IPS-15b (cell line): ENCODE results near the gene MOK.

Experiments
- H3K27me3 ChIP-seq: one replicate; pipeline ENCODE4 v1.6.1; 2013; ENCODE audit warnings: low read length; ENCODE audit not compliant: control insufficient read depth, insufficient read depth
- H3K36me3 ChIP-seq: one replicate; pipeline ENCODE4 v1.6.1; 2013; ENCODE audit warnings: low read length; ENCODE audit not compliant: control insufficient read depth, insufficient read depth
- H3K4me1 ChIP-seq: one replicate; pipeline ENCODE4 v1.6.1; 2013; ENCODE audit warnings: mild to moderate bottlenecking, low read length; ENCODE audit not compliant: control insufficient read depth, insufficient read depth
- H3K4me3 ChIP-seq: one replicate; pipeline ENCODE4 v1.5.1; 2013; ENCODE audit warnings: low read depth, low read length
- H3K9ac ChIP-seq: one replicate; pipeline ENCODE4 v1.6.1; 2013; ENCODE audit warnings: low read depth, mild to moderate bottlenecking, low read length
- H3K9me3 ChIP-seq: one replicate; pipeline ENCODE4 v1.6.1; 2013; ENCODE audit warnings: mild to moderate bottlenecking, low read length; ENCODE audit not compliant: control insufficient read depth, insufficient read depth

Gene MOK

GRCh38 chr14:102192840-102193502 lies 112.0 kb downstream of the MOK start:
- no peaks in the 10 kb centered on the region for H3K9me3 ChIP-seq
- H3K4me3 ChIP-seq = no peak overlapping the region

GRCh38 chr14:102189874-102190273 lies 115.1 kb downstream of the MOK start:
- peaks cover 6% of the 10 kb centered on the region for H3K4me1 ChIP-seq
- no peaks in the 10 kb centered on the region for H3K27me3 ChIP-seq
- no peaks in the 10 kb centered on the region for H3K36me3 ChIP-seq
- no peak overlapping the region for H3K4me3 ChIP-seq
- H3K9me3 ChIP-seq = no peaks in the 10 kb centered on the region
- no peak overlapping the region for H3K9ac ChIP-seq

More at GRCh38 chr14:102192840-102193502, 112.0 kb downstream of the MOK start:
- Histone ChIP-seq H3K27me3 (no peaks in the 10 kb centered on the region), H3K36me3 (no peaks in the 10 kb centered on the region), H3K4me1 (peaks cover 4% of the 10 kb centered on the region), H3K9ac (no peak overlapping the region)

DNA sequence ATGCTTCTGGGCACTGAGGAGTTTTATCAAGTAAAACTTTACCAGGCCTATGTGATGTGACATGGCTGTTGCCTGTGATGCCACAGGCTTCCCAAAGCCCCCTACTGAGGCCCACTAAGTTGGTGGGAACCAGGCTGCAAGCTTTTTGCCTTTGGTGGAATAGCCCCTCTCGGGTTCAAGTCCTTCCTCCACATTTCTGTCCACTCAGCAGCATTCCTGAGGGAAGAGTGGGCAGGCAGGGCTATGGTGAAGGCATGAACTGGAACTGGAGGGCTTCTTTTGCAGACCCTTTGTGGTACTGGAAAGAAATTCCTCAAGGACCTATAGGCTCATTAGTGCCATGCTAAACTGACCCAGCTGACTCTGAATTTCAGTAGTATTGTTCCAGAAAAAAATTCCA lies 116.8 kb downstream of the MOK start:
- no peaks in the 10 kb centered on the region for H3K36me3 ChIP-seq
- no peaks in the 10 kb centered on the region for H3K9me3 ChIP-seq
- H3K4me1 ChIP-seq = peaks cover 2% of the 10 kb centered on the region
- H3K4me3 ChIP-seq = no peak overlapping the region
- no peak overlapping the region for H3K9ac ChIP-seq
- no peaks in the 10 kb centered on the region for H3K27me3 ChIP-seq

- H3K9ac ChIP-seq = no peak overlapping the region
- H3K9me3 ChIP-seq = no peaks in the 10 kb centered on the region
- H3K4me3 ChIP-seq = no peak overlapping the region
- no peaks in the 10 kb centered on the region for H3K27me3 ChIP-seq
- peaks cover 6% of the 10 kb centered on the region for H3K4me1 ChIP-seq
- H3K36me3 ChIP-seq = no peaks in the 10 kb centered on the region
Measured at GRCh38 chr14:102187568-102188001, 117.4 kb downstream of the MOK start.

GRCh38 chr14:102187044-102187443 lies 117.9 kb downstream of the MOK start:
- no peaks in the 10 kb centered on the region for H3K36me3 ChIP-seq
- peaks cover 6% of the 10 kb centered on the region for H3K4me1 ChIP-seq
- H3K9me3 ChIP-seq = no peaks in the 10 kb centered on the region
- no peak overlapping the region for H3K4me3 ChIP-seq
- H3K27me3 ChIP-seq = no peaks in the 10 kb centered on the region
- H3K9ac ChIP-seq = no peak overlapping the region

GRCh38 chr14:102185360-102185759 lies 119.6 kb downstream of the MOK start:
- H3K4me3 ChIP-seq = no peak overlapping the region
- H3K9ac ChIP-seq = no peak overlapping the region
- H3K4me1 ChIP-seq = peaks cover 10% of the 10 kb centered on the region
- H3K9me3 ChIP-seq = no peaks in the 10 kb centered on the region
- H3K27me3 ChIP-seq = no peaks in the 10 kb centered on the region
- H3K36me3 ChIP-seq = no peaks in the 10 kb centered on the region

DNA sequence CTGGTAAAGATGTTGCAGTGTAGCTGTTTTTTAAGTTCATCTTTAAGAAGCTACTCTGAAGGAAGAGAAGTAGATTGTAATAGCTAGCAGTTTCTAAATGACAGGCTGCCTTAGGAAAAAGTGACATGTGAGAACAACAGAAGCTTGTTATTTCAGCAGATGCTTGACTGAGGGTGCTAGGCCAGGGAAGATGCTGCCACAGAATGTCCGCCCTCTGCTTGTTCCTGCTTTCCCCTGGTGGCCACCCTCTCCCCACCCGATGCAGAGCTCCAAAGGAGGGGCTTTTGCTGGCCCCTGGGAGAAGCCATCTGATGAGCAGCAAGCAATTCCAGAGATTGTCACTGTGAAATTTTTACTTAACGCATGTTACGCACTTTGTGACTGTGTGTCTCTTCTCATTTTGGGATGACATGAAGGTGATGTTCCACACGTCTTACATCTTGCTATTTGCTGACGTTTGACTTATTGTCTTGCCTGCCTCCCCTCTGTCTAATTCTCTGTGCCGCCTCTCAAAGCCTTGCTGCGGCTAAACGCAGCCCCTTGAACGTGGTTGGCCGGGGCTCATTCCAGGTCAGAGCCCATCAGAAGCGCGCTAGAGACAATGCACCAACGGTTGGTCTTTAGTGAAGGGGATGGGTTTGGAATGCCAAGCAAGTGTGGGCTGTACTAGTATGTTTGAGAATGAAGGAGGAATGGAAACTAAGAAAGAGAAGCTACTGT lies 120.5 kb downstream of the MOK start:
- Histone ChIP-seq H3K4me3 (no peak overlapping the region), H3K9ac (no peak overlapping the region), H3K36me3 (no peaks in the 10 kb centered on the region), H3K27me3 (no peaks in the 10 kb centered on the region), H3K4me1 (peaks cover 14% of the 10 kb centered on the region), H3K9me3 (no peaks in the 10 kb centered on the region)

GRCh38 chr14:102183886-102184285 lies 121.1 kb downstream of the MOK start:
- no peaks in the 10 kb centered on the region for H3K36me3 ChIP-seq
- peaks cover 14% of the 10 kb centered on the region for H3K4me1 ChIP-seq
- H3K9me3 ChIP-seq = no peaks in the 10 kb centered on the region
- no peak overlapping the region for H3K4me3 ChIP-seq
- no peak overlapping the region for H3K9ac ChIP-seq
- H3K27me3 ChIP-seq = no peaks in the 10 kb centered on the region

GRCh38 chr14:102182936-102183619 lies 121.9 kb downstream of the MOK start:
- peaks cover 14% of the 10 kb centered on the region for H3K4me1 ChIP-seq
- no peak overlapping the region for H3K4me3 ChIP-seq
- no peak overlapping the region for H3K9ac ChIP-seq
- no peaks in the 10 kb centered on the region for H3K9me3 ChIP-seq
- no peaks in the 10 kb centered on the region for H3K27me3 ChIP-seq
- H3K36me3 ChIP-seq = no peaks in the 10 kb centered on the region

- Histone ChIP-seq H3K36me3 (no peaks in the 10 kb centered on the region), H3K9me3 (no peaks in the 10 kb centered on the region), H3K9ac (no peak overlapping the region), H3K4me3 (no peak overlapping the region), H3K4me1 (peaks cover 14% of the 10 kb centered on the region), H3K27me3 (no peaks in the 10 kb centered on the region)
Measured at GRCh38 chr14:102182190-102182589, 122.8 kb downstream of the MOK start.

DNA sequence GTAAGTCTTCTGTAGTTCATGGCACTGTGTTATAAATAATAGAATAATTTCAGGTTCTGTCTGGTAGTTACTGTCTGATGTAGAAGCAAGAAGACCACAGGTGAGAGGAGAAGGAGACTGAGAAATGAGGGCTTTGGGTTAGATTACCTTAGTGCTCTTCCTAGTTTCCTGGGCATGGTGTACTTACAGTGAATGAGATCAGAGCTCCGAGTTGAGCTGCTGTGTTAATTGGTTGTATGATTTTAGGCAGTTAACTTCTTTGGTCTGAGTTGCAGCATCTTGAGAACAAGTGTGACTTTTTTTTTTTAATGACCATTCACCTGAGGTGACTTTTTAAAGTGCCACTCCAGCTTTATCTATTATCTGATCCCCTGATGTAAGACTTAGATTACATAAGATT lies 123.8 kb downstream of the MOK start:
- Histone ChIP-seq H3K4me1 (peaks cover 14% of the 10 kb centered on the region), H3K36me3 (no peaks in the 10 kb centered on the region), H3K9me3 (no peaks in the 10 kb centered on the region), H3K4me3 (no peak overlapping the region), H3K9ac (no peak overlapping the region), H3K27me3 (no peaks in the 10 kb centered on the region)
